Mesenchymal stem cell (in vitro differentiated cells and primary cell): ENCODE data around the gene MACROD2.

Source experiments
- DNase-seq: peaks from one replicate; pipeline ENCODE4 v3.0.0-alpha.2; 2013
- H2AFZ ChIP-seq: one replicate; pipeline ENCODE4 v1.6.1; 2013; ENCODE audit warnings: low read depth, mild to moderate bottlenecking, control low read depth, inconsistent platforms, low read length, moderate library complexity
- H2AK5ac ChIP-seq: 2 replicates; pipeline ENCODE4 v1.6.1; 2013; ENCODE audit warnings: low read length, moderate library complexity, mild to moderate bottlenecking, inconsistent platforms; ENCODE audit not compliant: severe bottlenecking
- H2BK120ac ChIP-seq: one replicate; pipeline ENCODE4 v1.6.1; 2013; ENCODE audit warnings: low read depth, mild to moderate bottlenecking, inconsistent platforms, low read length, moderate library complexity
- H2BK12ac ChIP-seq, 2 experiments: one replicate each; pipeline ENCODE4 v1.6.1; 2013; ENCODE audit warnings: inconsistent platforms in 2 of 2, low read length in 2 of 2, mild to moderate bottlenecking in 2 of 2, moderate library complexity in 2 of 2, control low read depth in 1 of 2
- H2BK15ac ChIP-seq: one replicate; pipeline ENCODE4 v1.6.1; 2013; ENCODE audit warnings: mild to moderate bottlenecking, low read depth, inconsistent platforms; ENCODE audit not compliant: poor library complexity, severe bottlenecking
- H2BK5ac ChIP-seq: 2 replicates; pipeline ENCODE4 v1.6.1; 2013; ENCODE audit warnings: low read depth, mild to moderate bottlenecking, low read length, control low read depth, inconsistent platforms; ENCODE audit not compliant: poor library complexity, severe bottlenecking
- H3K14ac ChIP-seq, 2 experiments: one replicate each; pipeline ENCODE4 v1.6.1; 2013; ENCODE audit warnings: inconsistent platforms in 2 of 2, low read length in 2 of 2, control low read depth in 1 of 2, mild to moderate bottlenecking in 1 of 2, moderate library complexity in 1 of 2
- H3K18ac ChIP-seq, 2 experiments: one replicate each; pipeline ENCODE4 v1.6.1; 2013; ENCODE audit warnings: inconsistent platforms in 2 of 2, low read length in 2 of 2, control low read depth in 1 of 2, low read depth in 1 of 2, mild to moderate bottlenecking in 1 of 2
- H3K23ac ChIP-seq, 2 experiments: one replicate each; pipeline ENCODE4 v1.6.1; 2013; ENCODE audit warnings: inconsistent platforms in 2 of 2, low read length in 2 of 2, mild to moderate bottlenecking in 2 of 2, moderate library complexity in 2 of 2, control low read depth in 1 of 2
- H3K27ac ChIP-seq: 2 replicates; pipeline ENCODE4 v1.5.1; 2013; ENCODE audit warnings: mild to moderate bottlenecking, moderate library complexity, low read length, control low read depth, inconsistent platforms; ENCODE audit not compliant: poor library complexity, severe bottlenecking
- H3K27me3 ChIP-seq, 2 experiments: 2 replicates each; pipeline versions ENCODE4 v1.6.1 to v1.7.0; 2013; ENCODE audit warnings: low read length in 2 of 2, mild to moderate bottlenecking in 2 of 2, moderate library complexity in 2 of 2, control low read depth in 1 of 2, inconsistent platforms in 1 of 2; ENCODE audit not compliant: control insufficient read depth in 1 of 2, insufficient read depth in 1 of 2
- H3K36me3 ChIP-seq, 2 experiments: 2 replicates each; pipeline versions ENCODE4 v1.6.1 to v1.7.0; 2013; ENCODE audit warnings: low read length in 2 of 2, control low read depth in 1 of 2, inconsistent platforms in 1 of 2, low read depth in 1 of 2, mild to moderate bottlenecking in 1 of 2; ENCODE audit not compliant: insufficient read depth in 2 of 2, control insufficient read depth in 1 of 2
- H3K4ac ChIP-seq, 2 experiments: one replicate each; pipeline ENCODE4 v1.6.1; 2013; ENCODE audit warnings: inconsistent platforms in 2 of 2, low read length in 2 of 2, mild to moderate bottlenecking in 2 of 2, moderate library complexity in 2 of 2, control low read depth in 1 of 2, low read depth in 1 of 2
- H3K4me1 ChIP-seq: 2 replicates; pipeline ENCODE4 v1.6.1; 2013; ENCODE audit warnings: low read depth, low read length, control low read depth; ENCODE audit not compliant: control insufficient read depth, insufficient read depth
- H3K4me2 ChIP-seq: 2 replicates; pipeline ENCODE4 v1.6.1; 2013; ENCODE audit warnings: low read length, mild to moderate bottlenecking, inconsistent platforms; ENCODE audit not compliant: poor library complexity, severe bottlenecking
- H3K4me3 ChIP-seq, 2 experiments: 2 replicates each; pipeline versions ENCODE4 v1.5.1 to v1.7.0; 2013; ENCODE audit warnings: low read length in 2 of 2, mild to moderate bottlenecking in 2 of 2, control low read depth in 1 of 2, low read depth in 1 of 2; ENCODE audit not compliant: insufficient read depth in 1 of 2
- H3K79me1 ChIP-seq: replicated peaks from 2 replicates; pipeline ENCODE4 v1.6.1; 2013; ENCODE audit warnings: mild to moderate bottlenecking, control low read depth, low read length, inconsistent platforms; ENCODE audit not compliant: poor library complexity, severe bottlenecking
- H3K9ac ChIP-seq: 2 replicates; pipeline ENCODE4 v1.7.0; 2013; ENCODE audit warnings: mild to moderate bottlenecking, low read length, moderate library complexity
- H3K9me3 ChIP-seq: 2 replicates; pipeline ENCODE4 v1.7.0; 2013; ENCODE audit warnings: mild to moderate bottlenecking, low read length; ENCODE audit not compliant: control insufficient read depth
- H4K8ac ChIP-seq: one replicate; pipeline ENCODE4 v1.6.1; 2013; ENCODE audit warnings: inconsistent platforms, mild to moderate bottlenecking, low read length, moderate library complexity
- H4K91ac ChIP-seq: one replicate; pipeline ENCODE4 v1.6.1; 2013; ENCODE audit warnings: mild to moderate bottlenecking, low read length, inconsistent platforms
- WGBS: methylation state at CpG from one replicate; pipeline ENCODE4 v1.1.7; 2013; ENCODE audit warnings: mixed read lengths; 5-methylcytosine and 5-hydroxymethylcytosine counted together

MACROD2 gene

DNA sequence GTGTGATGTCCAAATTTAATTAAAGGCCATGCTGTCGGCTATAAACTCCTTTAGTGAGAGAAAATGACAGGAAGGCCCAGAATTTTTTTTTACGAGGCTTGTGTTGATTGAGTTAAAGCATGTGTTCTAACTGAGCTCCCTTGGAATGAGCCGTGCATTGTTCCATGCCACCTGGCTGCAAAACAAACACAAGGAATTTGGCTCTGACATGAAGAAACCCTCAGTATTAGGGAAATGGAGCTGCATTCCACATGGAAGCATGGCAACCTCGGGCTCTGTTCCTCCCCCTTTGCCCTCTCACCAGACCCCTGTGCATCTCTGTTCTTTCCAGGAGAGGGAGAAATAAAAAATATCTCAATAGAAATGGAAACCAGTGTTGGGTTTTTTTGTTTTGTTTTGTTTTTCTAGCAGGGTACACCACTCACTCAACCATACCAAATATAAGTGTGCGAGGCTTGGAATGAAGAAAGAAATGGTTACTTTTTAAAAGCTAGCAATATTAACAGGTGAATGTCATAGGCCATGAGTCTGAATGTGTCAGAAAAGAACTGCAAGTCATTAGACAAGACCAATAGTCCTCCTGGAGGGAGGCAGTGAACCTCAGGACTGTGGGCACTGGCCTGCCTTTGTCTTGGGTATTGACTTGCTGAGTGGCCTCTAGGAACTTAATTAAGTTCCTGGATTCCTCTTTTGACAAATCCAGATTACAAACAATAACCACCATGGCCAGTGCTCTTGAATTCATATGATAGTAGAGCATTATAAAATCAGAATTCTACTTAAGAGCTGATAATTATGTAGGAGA, 1642.8 kb downstream of the MACROD2 start:
- Histone ChIP-seq H2BK15ac (no peak overlapping the region), H3K36me3 (no peaks in the 10 kb centered on the region), H3K9me3 (no peaks in the 10 kb centered on the region), H3K4ac (no peak overlapping the region), H2BK12ac (no peak overlapping the region), H3K4me1 (peaks cover 2% of the 10 kb centered on the region), H4K91ac (no peak overlapping the region), H4K8ac (no peak overlapping the region), H3K79me1 (no peaks in the 10 kb centered on the region), H2BK5ac (no peak overlapping the region), H3K14ac (no peak overlapping the region), H3K27ac (no peak overlapping the region), H2AFZ (no peak overlapping the region), H3K9ac (no peak overlapping the region), H3K27me3 (peaks cover 0 to 3% of the 10 kb centered on the region in 2 experiments), H3K4me3 (no peak overlapping the region), H2BK120ac (no peak overlapping the region), H2AK5ac (no peak overlapping the region), H3K18ac (no peak overlapping the region), H3K23ac (no peak overlapping the region), H3K4me2 (no peak overlapping the region)
- 71% methylated on average over 4 of the region's 5 CpGs for WGBS
- no peak for DNase-seq

GRCh38 chr20:15638816-15639215, 1643.5 kb downstream of the MACROD2 start:
- Histone ChIP-seq H3K23ac (no peak overlapping the region), H3K4me1 (peaks cover 2% of the 10 kb centered on the region), H3K14ac (no peak overlapping the region), H2BK120ac (no peak overlapping the region), H3K4me2 (no peak overlapping the region), H3K4ac (no peak overlapping the region), H3K27me3 (peaks cover 0 to 3% of the 10 kb centered on the region in 2 experiments), H2BK12ac (no peak overlapping the region), H3K9me3 (no peaks in the 10 kb centered on the region), H3K4me3 (no peak overlapping the region), H3K18ac (no peak overlapping the region), H2BK15ac (no peak overlapping the region), H3K9ac (no peak overlapping the region), H3K36me3 (no peaks in the 10 kb centered on the region), H3K79me1 (no peaks in the 10 kb centered on the region), H2BK5ac (no peak overlapping the region), H2AFZ (no peak overlapping the region), H3K27ac (no peak overlapping the region), H2AK5ac (no peak overlapping the region), H4K8ac (no peak overlapping the region), H4K91ac (no peak overlapping the region)
- DNase-seq: no peak
- 87% methylated on average over 5 of the region's 5 CpGs for WGBS

DNA sequence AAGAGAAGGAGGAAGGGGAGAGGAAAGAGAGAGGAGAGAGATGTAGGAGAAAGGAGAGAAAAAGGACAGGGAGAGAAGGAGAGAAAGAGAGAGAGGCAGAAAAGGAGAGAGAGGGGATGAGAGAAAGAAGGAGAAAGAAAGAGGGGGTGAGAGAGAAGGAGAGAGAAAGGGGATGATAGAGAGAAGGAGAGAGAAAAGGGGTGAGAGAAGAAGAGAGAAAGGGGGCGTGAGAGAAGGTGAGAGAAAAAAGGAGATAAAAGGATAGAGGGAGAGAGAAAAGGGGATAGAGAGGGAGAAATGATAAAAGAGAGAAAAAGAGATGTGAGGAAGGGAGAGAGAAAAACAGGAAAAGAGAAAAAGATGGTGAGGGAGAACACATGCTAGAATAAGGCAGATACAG, 1644.5 kb downstream of the MACROD2 start:
- Histone ChIP-seq H3K4me3 (no peak overlapping the region), H3K27me3 (peaks cover 0 to 3% of the 10 kb centered on the region in 2 experiments), H3K4me1 (peaks cover 2% of the 10 kb centered on the region), H3K4ac (no peak overlapping the region), H2AFZ (no peak overlapping the region), H3K9me3 (no peaks in the 10 kb centered on the region), H2BK120ac (no peak overlapping the region), H2AK5ac (no peak overlapping the region), H2BK15ac (no peak overlapping the region), H3K9ac (no peak overlapping the region), H3K14ac (no peak overlapping the region), H3K27ac (no peak overlapping the region), H2BK5ac (no peak overlapping the region), H3K23ac (no peak overlapping the region), H4K8ac (no peak overlapping the region), H3K18ac (no peak overlapping the region), H3K4me2 (no peak overlapping the region), H4K91ac (no peak overlapping the region), H3K36me3 (no peaks in the 10 kb centered on the region), H3K79me1 (no peaks in the 10 kb centered on the region), H2BK12ac (no peak overlapping the region)
- WGBS: 86% methylated on average over 1 of the region's 1 CpG
- no peak for DNase-seq

DNA sequence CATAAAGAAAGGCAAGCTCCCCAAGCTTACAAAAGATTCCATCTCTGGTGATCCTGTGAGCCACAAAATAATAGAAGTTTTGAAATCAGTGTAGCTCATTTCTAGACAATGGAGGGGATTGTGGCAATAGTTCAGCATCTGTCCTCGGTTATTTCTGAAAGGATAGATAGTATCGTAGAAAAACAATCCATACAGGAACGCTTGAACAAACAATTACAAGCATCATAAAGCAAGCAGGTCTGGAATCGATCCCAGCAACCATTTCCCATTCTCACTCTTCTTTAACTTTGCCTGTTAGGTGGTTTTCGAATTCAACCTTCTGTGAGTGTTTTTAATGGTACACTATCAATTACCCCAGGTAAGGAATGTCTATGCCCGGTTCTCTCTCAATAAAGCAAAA, 1646.8 kb downstream of the MACROD2 start:
- Histone ChIP-seq H2BK15ac (no peak overlapping the region), H4K91ac (no peak overlapping the region), H3K14ac (no peak overlapping the region), H3K9me3 (no peaks in the 10 kb centered on the region), H3K4me1 (peaks cover 2% of the 10 kb centered on the region), H3K36me3 (no peaks in the 10 kb centered on the region), H2AK5ac (no peak overlapping the region), H4K8ac (no peak overlapping the region), H2BK12ac (no peak overlapping the region), H3K79me1 (no peaks in the 10 kb centered on the region), H2BK120ac (no peak overlapping the region), H3K18ac (no peak overlapping the region), H3K9ac (no peak overlapping the region), H3K27me3 (peaks cover 0 to 3% of the 10 kb centered on the region in 2 experiments), H2AFZ (no peak overlapping the region), H3K4ac (no peak overlapping the region), H3K4me3 (no peak overlapping the region), H3K4me2 (no peak overlapping the region), H3K27ac (no peak overlapping the region), H2BK5ac (no peak overlapping the region), H3K23ac (no peak overlapping the region)
- DNase-seq: no peak
- 91% methylated on average over 4 of the region's 6 CpGs for WGBS
